K562 (cell line): Measurements from ENCODE around the gene MS4A7. TPM values are rescaled to one million over a fixed set of nuclear protein-coding genes. Genes with fewer than 3 reads are reported as not detected.

ENCODE experiments used
- ATAC-seq: fragments of 200-7000 bp; cut with Tn5 transposase; 3 replicates; pipeline ENCODE4 v1.9.1; 2020; ENCODE audit warnings: moderate library complexity
- BruUV-seq: library from RNA; stranded (reverse); fragments of 400-500 nt; replicated peaks from 2 replicates; lab custom pipeline; 2021; lab: Mats Ljungman, UMichigan
- CTCF ChIA-PET: fragments of 300-600 bp; formaldehyde crosslinking; extraction: SDS; loops from one replicate; lab custom pipeline; 2021; ENCODE audit warnings: low intra/inter-chr PET ratio; lab: Yijun Ruan, JAX
- POLR2A ChIA-PET: fragments of 300-600, 350-650 bp; sonication (Branson Sonifier 250); formaldehyde crosslinking; extraction: SDS; loops from one replicate; lab custom pipeline; 2021; ENCODE audit warnings: antibody characterized with exemption, inconsistent platforms; lab: Yijun Ruan, JAX
- DNase-seq, 4 experiments: peaks; one replicate each; pipeline versions ENCODE4 v3.0.0 to v3.0.0-alpha.2; 2011 to 2018; ENCODE audit warnings: low spot score in 3 of 4, mixed read lengths in 3 of 4; ENCODE audit errors: extremely low read depth in 1 of 4
- FAIRE-seq: peaks from 2 replicates; lab custom pipeline; 2011; peaks lifted over from hg19 to GRCh38; lab: Jason Lieb, UNC
- H2AFZ ChIP-seq: 2 replicates; pipeline ENCODE4 v1.6.0; 2011; ENCODE audit warnings: low read depth, low read length, control low read depth, inconsistent platforms
- H3K27ac ChIP-seq: fragments of 200-600 bp; 3 replicates; pipeline ENCODE4 v1.8.0; 2011; ENCODE audit warnings: low read depth, mild to moderate bottlenecking, control low read depth, inconsistent platforms, low read length, moderate library complexity, mixed read lengths; ENCODE audit errors: extremely low read depth
- H3K27me3 ChIP-seq, 2 experiments: fragments of 300-600 bp in 1 of 2; 2 replicates in 1 of 2; 3 replicates in 1 of 2; pipeline versions ENCODE4 v1.6.0 to v1.8.0; 2011; ENCODE audit warnings: inconsistent platforms in 2 of 2, low read length in 2 of 2, mild to moderate bottlenecking in 1 of 2, mixed read lengths in 1 of 2, moderate library complexity in 1 of 2; ENCODE audit not compliant: control insufficient read depth in 2 of 2, insufficient read depth in 2 of 2
- H3K36me3 ChIP-seq: fragments of 300-600 bp; 3 replicates; pipeline ENCODE4 v1.8.0; 2011; ENCODE audit warnings: mild to moderate bottlenecking, low read length, inconsistent platforms; ENCODE audit not compliant: control insufficient read depth, insufficient read depth
- H3K4me1 ChIP-seq, 2 experiments: fragments of 200-600 bp in 1 of 2; replicated peaks in 1 of 2; 2 replicates in 1 of 2; 3 replicates in 1 of 2; pipeline versions ENCODE4 v1.5.1 to v1.8.0; 2011; ENCODE audit warnings: inconsistent platforms in 2 of 2, low read length in 2 of 2, mild to moderate bottlenecking in 1 of 2, mixed read lengths in 1 of 2, moderate library complexity in 1 of 2; ENCODE audit not compliant: control insufficient read depth in 2 of 2, insufficient read depth in 2 of 2
- H3K4me2 ChIP-seq: 2 replicates; pipeline ENCODE4 v1.6.1; 2011; ENCODE audit warnings: low read length, control low read depth, inconsistent platforms, mixed read lengths; ENCODE audit not compliant: insufficient read depth
- H3K4me3 ChIP-seq: fragments of 200-600 bp; sonication (generic), shearing (Covaris generic); 2 replicates; pipeline ENCODE4 v1.5.1; 2016; ENCODE audit warnings: control low read depth, inconsistent platforms
- H3K79me2 ChIP-seq: fragments of 200-600 bp; 3 replicates; pipeline ENCODE4 v1.8.0; 2011; ENCODE audit warnings: low read length, inconsistent platforms; ENCODE audit not compliant: control insufficient read depth, insufficient read depth
- H3K9ac ChIP-seq, 2 experiments: 2 replicates each; pipeline versions ENCODE4 v1.6.0 to v1.6.1; 2011; ENCODE audit warnings: low read depth in 2 of 2, low read length in 2 of 2, control low read depth in 1 of 2, inconsistent platforms in 1 of 2, mild to moderate bottlenecking in 1 of 2, mixed read lengths in 1 of 2; ENCODE audit not compliant: insufficient read depth in 1 of 2
- H3K9me1 ChIP-seq: one replicate; pipeline ENCODE4 v1.6.0; 2011; ENCODE audit warnings: inconsistent platforms, mild to moderate bottlenecking, low read length, moderate library complexity; ENCODE audit not compliant: control insufficient read depth, insufficient read depth
- H3K9me3 ChIP-seq: replicated peaks from 2 replicates; pipeline ENCODE4 v1.5.1; 2011; ENCODE audit warnings: low read depth, low read length, inconsistent platforms; ENCODE audit not compliant: control insufficient read depth, insufficient read depth
- H4K20me1 ChIP-seq: replicated peaks from 2 replicates; pipeline ENCODE4 v1.6.1; 2011; ENCODE audit warnings: low read length, inconsistent platforms, mixed read lengths; ENCODE audit not compliant: control insufficient read depth, insufficient read depth
- BCL6 ChIP-seq: fragments of 250-450 bp; sonication (Bioruptor Pico); IDR thresholded peaks from 2 replicates; pipeline ENCODE4 v1.4.0; 2020
- DIDO1 ChIP-seq: fragments of 450-650 bp; IDR thresholded peaks from 2 replicates; pipeline ENCODE4 v1.6.1; 2016; ENCODE audit warnings: low read depth, missing biosample characterization, missing genetic modification characterization
- EP400 ChIP-seq: fragments of 450-650 bp; IDR thresholded peaks from 2 replicates; pipeline ENCODE4 v1.6.1; 2017; ENCODE audit warnings: antibody characterized with exemption, mild to moderate bottlenecking, moderate library complexity
- MEIS2 ChIP-seq: fragments of 450-650 bp; IDR thresholded peaks from 2 replicates; pipeline ENCODE4 v1.6.1; 2014; ENCODE audit warnings: mild to moderate bottlenecking; ENCODE audit not compliant: partially characterized antibody
- RAD51 ChIP-seq: fragments of 450-650 bp; IDR thresholded peaks from 2 replicates; pipeline ENCODE4 v1.7.1; 2016; ENCODE audit warnings: low read depth, mild to moderate bottlenecking, borderline replicate concordance
- RBFOX2 ChIP-seq: fragments of 200-400 bp; formaldehyde crosslinking; IDR thresholded peaks from 2 replicates; pipeline ENCODE4 v1.6.1; 2017; ENCODE audit warnings: low read depth, mild to moderate bottlenecking, low read length, moderate library complexity
- RBM39 ChIP-seq: fragments of 200-400 bp; formaldehyde crosslinking; optimal IDR thresholded peaks from 2 replicates; pipeline ENCODE3; 2018; ENCODE audit warnings: low read depth, low read length
- SMC3 ChIP-seq: conservative IDR thresholded peaks from 2 replicates; pipeline ENCODE4 v1.6.1; 2011; ENCODE audit warnings: low read depth, low read length, improper control_type of control experiment; ENCODE audit not compliant: insufficient read depth
- SRSF1 ChIP-seq: fragments of 200-400 bp; formaldehyde crosslinking; IDR thresholded peaks from 2 replicates; pipeline ENCODE4 v1.6.1; 2017; ENCODE audit warnings: mild to moderate bottlenecking, low read depth, low read length, moderate library complexity
- TEAD1 ChIP-seq, 2 experiments: fragments of 450-650 bp in 1 of 2; sonication (generic) in 1 of 2; formaldehyde crosslinking; IDR thresholded peaks; 2 replicates each; pipeline versions ENCODE4 v1.4.0 to v1.8.0; 2020 to 2022; ENCODE audit warnings: mild to moderate bottlenecking in 2 of 2, missing genetic modification reagents in 1 of 2
- ZBTB5 ChIP-seq: fragments of 450-650 bp; IDR thresholded peaks from 2 replicates; pipeline ENCODE4 v1.6.1; 2017; ENCODE audit warnings: antibody characterized with exemption
- ZBTB7A ChIP-seq: IDR thresholded peaks from 2 replicates; pipeline ENCODE4 v1.6.1; 2011; ENCODE audit warnings: low read depth, mild to moderate bottlenecking, low read length, moderate library complexity, borderline replicate concordance; ENCODE audit not compliant: control insufficient read depth
- ZNF184 ChIP-seq: sonication (generic); formaldehyde crosslinking; IDR thresholded peaks from 2 replicates; pipeline ENCODE4 v1.5.0; 2020; ENCODE audit warnings: missing genetic modification reagents
- ZNF589 ChIP-seq: fragments of 200-800 bp; sonication (Bioruptor generic); IDR thresholded peaks from 2 replicates; pipeline ENCODE4 v1.6.1; 2016; ENCODE audit warnings: low read depth, missing genetic modification characterization, missing compliant biosample characterization
- ZNF717 ChIP-seq: fragments of 250-450 bp; sonication (Bioruptor Pico); IDR thresholded peaks from 2 replicates; pipeline ENCODE4 v1.5.0; 2021
- in situ Hi-C: fragments of 300-500 bp; cut with MboI; formaldehyde crosslinking; loops from 4 replicates; pipeline ENCODE4 v1.15.0; 2018; ENCODE audit warnings: inconsistent platforms, mixed read lengths
- intact Hi-C: fragments of 100-400 bp; cut with micrococcal nuclease; formaldehyde crosslinking; loops from 2 replicates; pipeline ENCODE4 v1.14.2; 2022
- polyA plus RNA-seq, 8 experiments: library from polyadenylated mRNA; depleted of rRNA in 4 of 8; stranded (reverse) in 5 of 8; unstranded in 3 of 8; fragments of >200 nt; fragmentation: Nextera tagmentation in 2 of 8; fragmentation: Illumina TruSeq in 1 of 8; extraction: Ambion mirVana in 2 of 8; extraction: Trizol in 1 of 8; gene quantifications; 2 replicates each; pipeline versions ENCODE4 v1.2.1 to v1.2.3, GENCODE V29; 2011 to 2014; ENCODE audit warnings: inconsistent platforms in 1 of 8, missing spikeins in 1 of 8
- total RNA-seq, 7 experiments: library from RNA; depleted of rRNA in 6 of 7; stranded (reverse); fragments of >200 nt in 6 of 7; fragmentation: Illumina TruSeq in 2 of 7; extraction: Trizol in 2 of 7; gene quantifications; 2 replicates each; pipeline versions ENCODE4 v1.2.1 to v1.2.3, GENCODE V29; 2011 to 2021; ENCODE audit warnings: low replicate concordance in 1 of 7
- TF ChIP-seq, protein P1 (sequence below): IDR thresholded peaks from 2 replicates; pipeline ENCODE4 v1.6.1; 2011; ENCODE audit warnings: borderline replicate concordance, low read depth, mild to moderate bottlenecking, moderate library complexity, low read length; ENCODE audit not compliant: insufficient read depth, poor library complexity, severe bottlenecking
- TF ChIP-seq, protein P2 (sequence below), 3 experiments: IDR thresholded peaks in 2 of 3; conservative IDR thresholded peaks in 1 of 3; 2 replicates each; pipeline ENCODE4 v1.5.1; 2011 to 2012; ENCODE audit warnings: low read length in 3 of 3, mild to moderate bottlenecking in 3 of 3, control low read depth in 2 of 3, improper control_type of control experiment in 1 of 3, inconsistent platforms in 1 of 3, low read depth in 1 of 3, mixed read lengths in 1 of 3, moderate library complexity in 1 of 3; ENCODE audit not compliant: insufficient read depth in 2 of 3

MS4A7 gene
- total and polyA plus RNA-seq, 9 of the 15 experiments (the other 6 are each of a cell fraction or from before 2014, with no cell fraction given): not detected

GRCh38 chr11:60345489-60345888 is 32.8 kb upstream of the MS4A7 start:
- Histone ChIP-seq H3K4me1 (no peaks in the 10 kb centered on the region), H2AFZ (no peak overlapping the region), H3K9me3 (no peaks in the 10 kb centered on the region), H3K27ac (no peak overlapping the region), H4K20me1 (no peaks in the 10 kb centered on the region), H3K4me3 (no peak overlapping the region), H3K27me3 (no peaks in the 10 kb centered on the region), H3K79me2 (no peaks in the 10 kb centered on the region), H3K4me2 (no peak overlapping the region), H3K9me1 (no peaks in the 10 kb centered on the region), H3K36me3 (no peaks in the 10 kb centered on the region), H3K9ac (no peak overlapping the region)
- FAIRE-seq (peak; percentile 57), ATAC-seq (peak; percentile 83), DNase-seq (peak in 2 of 4 experiments; percentile 18 to 52)
- ChIA-PET POLR2A (interaction anchor here (0.6 kb wide), 2 partner anchors 13 to 677 kb away, joined by 3 read pairs; partner anchors contain the start of gene PATL1), CTCF (no interaction called here)
- in situ Hi-C loops: no loop called here
- no TSS peak for BruUV-seq
- intact Hi-C loops: no loop called here
- TF ChIP-seq ZBTB7A (no peak), SRSF1 (no peak), BCL6 (CRISPR knock-in tag) (no peak), ZNF717 (CRISPR knock-in tag) (no peak), ZBTB5 (no peak), RBM39 (no peak), EP400 (no peak), TEAD1 (CRISPR knock-in tag; IDR thresholded peaks at IDR 0.05) (no peak), RAD51 (no peak), RBFOX2 (no peak), MEIS2 (peak; percentile 63), ZNF589 (no peak), ZNF184 (CRISPR knock-in tag) (no peak), DIDO1 (tag) (no peak), SMC3 (peak; percentile 30; the same call in 1 of the 2 replicates)
- TF ChIP-seq, protein P1, sequence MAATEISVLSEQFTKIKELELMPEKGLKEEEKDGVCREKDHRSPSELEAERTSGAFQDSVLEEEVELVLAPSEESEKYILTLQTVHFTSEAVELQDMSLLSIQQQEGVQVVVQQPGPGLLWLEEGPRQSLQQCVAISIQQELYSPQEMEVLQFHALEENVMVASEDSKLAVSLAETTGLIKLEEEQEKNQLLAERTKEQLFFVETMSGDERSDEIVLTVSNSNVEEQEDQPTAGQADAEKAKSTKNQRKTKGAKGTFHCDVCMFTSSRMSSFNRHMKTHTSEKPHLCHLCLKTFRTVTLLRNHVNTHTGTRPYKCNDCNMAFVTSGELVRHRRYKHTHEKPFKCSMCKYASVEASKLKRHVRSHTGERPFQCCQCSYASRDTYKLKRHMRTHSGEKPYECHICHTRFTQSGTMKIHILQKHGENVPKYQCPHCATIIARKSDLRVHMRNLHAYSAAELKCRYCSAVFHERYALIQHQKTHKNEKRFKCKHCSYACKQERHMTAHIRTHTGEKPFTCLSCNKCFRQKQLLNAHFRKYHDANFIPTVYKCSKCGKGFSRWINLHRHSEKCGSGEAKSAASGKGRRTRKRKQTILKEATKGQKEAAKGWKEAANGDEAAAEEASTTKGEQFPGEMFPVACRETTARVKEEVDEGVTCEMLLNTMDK: peak; percentile 46
- TF ChIP-seq, protein P2, sequence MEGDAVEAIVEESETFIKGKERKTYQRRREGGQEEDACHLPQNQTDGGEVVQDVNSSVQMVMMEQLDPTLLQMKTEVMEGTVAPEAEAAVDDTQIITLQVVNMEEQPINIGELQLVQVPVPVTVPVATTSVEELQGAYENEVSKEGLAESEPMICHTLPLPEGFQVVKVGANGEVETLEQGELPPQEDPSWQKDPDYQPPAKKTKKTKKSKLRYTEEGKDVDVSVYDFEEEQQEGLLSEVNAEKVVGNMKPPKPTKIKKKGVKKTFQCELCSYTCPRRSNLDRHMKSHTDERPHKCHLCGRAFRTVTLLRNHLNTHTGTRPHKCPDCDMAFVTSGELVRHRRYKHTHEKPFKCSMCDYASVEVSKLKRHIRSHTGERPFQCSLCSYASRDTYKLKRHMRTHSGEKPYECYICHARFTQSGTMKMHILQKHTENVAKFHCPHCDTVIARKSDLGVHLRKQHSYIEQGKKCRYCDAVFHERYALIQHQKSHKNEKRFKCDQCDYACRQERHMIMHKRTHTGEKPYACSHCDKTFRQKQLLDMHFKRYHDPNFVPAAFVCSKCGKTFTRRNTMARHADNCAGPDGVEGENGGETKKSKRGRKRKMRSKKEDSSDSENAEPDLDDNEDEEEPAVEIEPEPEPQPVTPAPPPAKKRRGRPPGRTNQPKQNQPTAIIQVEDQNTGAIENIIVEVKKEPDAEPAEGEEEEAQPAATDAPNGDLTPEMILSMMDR (IDR thresholded peaks at IDR 0.05 in 2 of 3, conservative IDR thresholded peaks at IDR 0.05 in 1 of 3; ENCODE audit: insufficient read depth in 2 of 3, low read depth in 1 of 3, low read length in 3 of 3): peak; percentile 61 to 68 (median 62)
